HCT116 (cell line): ENCODE measurements around the gene MSMB. TPM values are rescaled to one million over a fixed set of nuclear protein-coding genes. Genes with fewer than 3 reads are reported as not detected.

Experiments
- ATAC-seq: fragments of 200-7000 bp; cut with Tn5 transposase; 2 replicates; pipeline ENCODE4 v1.9.1; 2020; ENCODE audit warnings: mild to moderate bottlenecking, moderate library complexity
- BruUV-seq: library from RNA; stranded (reverse); fragments of 400-500 nt; replicated peaks from 2 replicates; lab custom pipeline; 2021; lab: Mats Ljungman, UMichigan
- CTCF ChIA-PET: fragments of 300-600 bp; sonication (Branson Sonifier 250); formaldehyde crosslinking; loops from one replicate; lab custom pipeline; 2021; ENCODE audit warnings: antibody characterized with exemption; lab: Charles Lee
- POLR2A ChIA-PET: fragments of 300-600, 350-600 bp; sonication (Branson Sonifier 250); formaldehyde crosslinking; loops from one replicate; lab custom pipeline; 2021; ENCODE audit warnings: antibody characterized with exemption; lab: Charles Lee
- RAD21 ChIA-PET, 2 experiments: fragments of 300-600 bp; sonication (Branson Sonifier 250); formaldehyde crosslinking; loops; one replicate each; lab custom pipeline; 2023; ENCODE audit warnings: low total read pairs in 2 of 2; ENCODE audit not compliant: uncharacterized antibody in 2 of 2, unreplicated experiment in 2 of 2, low non-redundant PET in 1 of 2; lab: Charles Lee
- DNase-seq: peaks from one replicate; pipeline ENCODE4 v3.0.0-alpha.2; 2010; ENCODE audit warnings: low read depth, low spot score
- H2AFZ ChIP-seq: fragments of 200-600 bp; shearing (Covaris generic), sonication (generic); 2 replicates; pipeline ENCODE4 v1.6.1; 2017; ENCODE audit warnings: low read depth, mixed run types, mixed read lengths, antibody characterized with exemption, low read length; ENCODE audit not compliant: poor library complexity, severe bottlenecking
- H3K27ac ChIP-seq: 2 replicates; pipeline ENCODE4 v1.5.1; 2012; ENCODE audit warnings: low read depth, low read length
- H3K27me3 ChIP-seq: fragments of 200-600 bp; sonication (generic); 2 replicates; pipeline ENCODE4 v1.6.1; 2016; ENCODE audit warnings: mixed run types, low read length, mixed read lengths; ENCODE audit not compliant: insufficient read depth
- H3K36me3 ChIP-seq, 2 experiments: fragments of 200-500 bp in 1 of 2; fragments of 200-600 bp in 1 of 2; sonication (Bioruptor generic) in 1 of 2; sonication (generic) in 1 of 2; 2 replicates each; pipeline versions ENCODE4 v1.5.1 to v1.6.1; 2014 to 2016; ENCODE audit warnings: low read length in 2 of 2, inconsistent platforms in 1 of 2, mixed read lengths in 1 of 2, mixed run types in 1 of 2; ENCODE audit not compliant: insufficient read depth in 2 of 2, control insufficient read depth in 1 of 2
- H3K4me1 ChIP-seq, 2 experiments: fragments of 200-600 bp in 1 of 2; sonication (generic) in 1 of 2; 2 replicates each; pipeline versions ENCODE4 v1.5.1 to v1.6.1; 2012 to 2017; ENCODE audit warnings: low read length in 2 of 2, inconsistent platforms in 1 of 2, mild to moderate bottlenecking in 1 of 2, mixed read lengths in 1 of 2, mixed run types in 1 of 2, moderate library complexity in 1 of 2; ENCODE audit not compliant: insufficient read depth in 2 of 2, control insufficient read depth in 1 of 2
- H3K4me2 ChIP-seq: fragments of 200-600 bp; sonication (generic); 2 replicates; pipeline ENCODE4 v1.6.1; 2017; ENCODE audit warnings: mixed run types, low read length, mixed read lengths
- H3K4me3 ChIP-seq, 2 experiments: fragments of 200-600 bp in 1 of 2; sonication (generic) in 1 of 2; replicated peaks in 1 of 2; 2 replicates each; pipeline ENCODE4 v1.5.1; 2011 to 2016; ENCODE audit warnings: low read length in 2 of 2, control low read depth in 1 of 2, low read depth in 1 of 2, mild to moderate bottlenecking in 1 of 2, mixed read lengths in 1 of 2, mixed run types in 1 of 2
- H3K79me2 ChIP-seq: fragments of 200-600 bp; sonication (generic); 2 replicates; pipeline ENCODE4 v1.6.1; 2017; ENCODE audit warnings: mild to moderate bottlenecking, mixed run types, low read length, moderate library complexity, mixed read lengths; ENCODE audit not compliant: insufficient read depth
- H3K9ac ChIP-seq: fragments of 200-600 bp; sonication (generic); 2 replicates; pipeline ENCODE4 v1.6.1; 2016; ENCODE audit warnings: low read length, mixed read lengths
- H3K9me2 ChIP-seq: fragments of 200-600 bp; sonication (generic), shearing (Covaris generic); 2 replicates; pipeline ENCODE4 v1.6.1; 2017; ENCODE audit warnings: mixed run types, mild to moderate bottlenecking, moderate library complexity; ENCODE audit not compliant: insufficient read depth
- H3K9me3 ChIP-seq, 2 experiments: fragments of 200-500 bp in 1 of 2; fragments of 200-600 bp in 1 of 2; sonication (Bioruptor generic) in 1 of 2; sonication (generic) in 1 of 2; 2 replicates each; pipeline ENCODE4 v1.6.1; 2014 to 2017; ENCODE audit warnings: low read length in 2 of 2, mixed read lengths in 2 of 2, inconsistent platforms in 1 of 2, low read depth in 1 of 2, mild to moderate bottlenecking in 1 of 2, mixed run types in 1 of 2, moderate library complexity in 1 of 2; ENCODE audit not compliant: control insufficient read depth in 1 of 2, insufficient read depth in 1 of 2
- H4K20me1 ChIP-seq: fragments of 200-600 bp; sonication (generic), shearing (Covaris generic); 2 replicates; pipeline ENCODE4 v1.6.1; 2017; ENCODE audit warnings: mixed run types, mild to moderate bottlenecking, moderate library complexity; ENCODE audit not compliant: insufficient read depth
- CBX3 ChIP-seq: IDR thresholded peaks from 2 replicates; pipeline ENCODE4 v1.6.1; 2012; ENCODE audit warnings: low read depth
- CEBPB ChIP-seq: IDR thresholded peaks from 2 replicates; pipeline ENCODE4 v1.6.1; 2012; ENCODE audit warnings: low read depth
- EGR1 ChIP-seq: IDR thresholded peaks from 2 replicates; pipeline ENCODE4 v1.6.1; 2012; ENCODE audit warnings: low read depth
- ELF1 ChIP-seq: IDR thresholded peaks from 2 replicates; pipeline ENCODE4 v1.6.1; 2012; ENCODE audit warnings: low read depth, borderline replicate concordance
- EZH2 ChIP-seq: fragments of 200-600 bp; sonication (generic); IDR thresholded peaks from 2 replicates; pipeline ENCODE4 v1.6.1; 2017; ENCODE audit warnings: antibody characterized with exemption, mixed run types
- FOSL1 ChIP-seq: IDR thresholded peaks from 2 replicates; pipeline ENCODE4 v1.6.1; 2012; ENCODE audit warnings: low read depth
- JUND ChIP-seq: IDR thresholded peaks from 2 replicates; pipeline ENCODE4 v1.6.1; 2012
- POLR2A ChIP-seq: IDR thresholded peaks from 2 replicates; pipeline ENCODE4 v1.7.0; 2011; ENCODE audit warnings: borderline replicate concordance; ENCODE audit not compliant: insufficient read depth, insufficient read length; ENCODE audit errors: extremely low read depth
- POLR2AphosphoS5 ChIP-seq: IDR thresholded peaks from 2 replicates; pipeline ENCODE4 v1.6.1; 2011; ENCODE audit warnings: mild to moderate bottlenecking, low read depth, low read length, moderate library complexity
- RAD21 ChIP-seq: IDR thresholded peaks from 2 replicates; pipeline ENCODE4 v1.6.1; 2012; ENCODE audit warnings: low read depth, mild to moderate bottlenecking
- SIN3A ChIP-seq: IDR thresholded peaks from 2 replicates; pipeline ENCODE4 v1.6.1; 2012; ENCODE audit warnings: low read depth
- SP1 ChIP-seq: IDR thresholded peaks from 2 replicates; pipeline ENCODE4 v1.6.1; 2012; ENCODE audit warnings: low read depth
- SRF ChIP-seq: IDR thresholded peaks from 2 replicates; pipeline ENCODE4 v1.6.1; 2012; ENCODE audit warnings: low read depth
- YY1 ChIP-seq: IDR thresholded peaks from 2 replicates; pipeline ENCODE4 v1.6.1; 2011; ENCODE audit warnings: low read length, low read depth, moderate library complexity, mild to moderate bottlenecking; ENCODE audit not compliant: insufficient replicate concordance; ENCODE audit errors: extremely low read depth
- ZFX ChIP-seq: fragments of 450-650 bp; IDR thresholded peaks from 2 replicates; pipeline ENCODE4 v1.6.1; 2017
- ZNF274 ChIP-seq: fragments of 200-500 bp; sonication (Bioruptor generic); IDR thresholded peaks from 2 replicates; pipeline ENCODE4 v1.6.1; 2014; ENCODE audit warnings: mild to moderate bottlenecking, low read depth, low read length, inconsistent platforms
- intact Hi-C: fragments of 100-400 bp; cut with micrococcal nuclease; formaldehyde crosslinking; loops from 2 replicates; pipeline ENCODE4 v1.10.0; 2022
- total RNA-seq: library from RNA; stranded (reverse); gene quantifications from one replicate; pipeline ENCODE4 v1.2.1, GENCODE V29; 2021; ENCODE audit not compliant: unreplicated experiment
- TF ChIP-seq, protein P1 (sequence below): IDR thresholded peaks from 2 replicates; pipeline ENCODE4 v1.6.1; 2012
- TF ChIP-seq, protein P2 (sequence below), 3 experiments: fragments of 200-600 bp in 1 of 3; sonication (generic) in 1 of 3; IDR thresholded peaks in 2 of 3; conservative IDR thresholded peaks in 1 of 3; 2 replicates each; pipeline ENCODE4 v1.5.1; 2012 to 2017; ENCODE audit warnings: low read depth in 2 of 3, low read length in 2 of 3, antibody characterized with exemption in 1 of 3, borderline replicate concordance in 1 of 3, control low read depth in 1 of 3, mild to moderate bottlenecking in 1 of 3, mixed read lengths in 1 of 3, mixed run types in 1 of 3, moderate library complexity in 1 of 3; ENCODE audit not compliant: insufficient read depth in 1 of 3
- TF ChIP-seq, protein P3 (sequence below): IDR thresholded peaks from 2 replicates; pipeline ENCODE4 v1.6.1; 2012
- TF ChIP-seq, protein P4 (sequence below): IDR thresholded peaks from 2 replicates; pipeline ENCODE4 v1.6.1; 2012; ENCODE audit warnings: low read depth

The MSMB gene
- total RNA-seq, 1 experiment from 2014 or later: not detected

DNA sequence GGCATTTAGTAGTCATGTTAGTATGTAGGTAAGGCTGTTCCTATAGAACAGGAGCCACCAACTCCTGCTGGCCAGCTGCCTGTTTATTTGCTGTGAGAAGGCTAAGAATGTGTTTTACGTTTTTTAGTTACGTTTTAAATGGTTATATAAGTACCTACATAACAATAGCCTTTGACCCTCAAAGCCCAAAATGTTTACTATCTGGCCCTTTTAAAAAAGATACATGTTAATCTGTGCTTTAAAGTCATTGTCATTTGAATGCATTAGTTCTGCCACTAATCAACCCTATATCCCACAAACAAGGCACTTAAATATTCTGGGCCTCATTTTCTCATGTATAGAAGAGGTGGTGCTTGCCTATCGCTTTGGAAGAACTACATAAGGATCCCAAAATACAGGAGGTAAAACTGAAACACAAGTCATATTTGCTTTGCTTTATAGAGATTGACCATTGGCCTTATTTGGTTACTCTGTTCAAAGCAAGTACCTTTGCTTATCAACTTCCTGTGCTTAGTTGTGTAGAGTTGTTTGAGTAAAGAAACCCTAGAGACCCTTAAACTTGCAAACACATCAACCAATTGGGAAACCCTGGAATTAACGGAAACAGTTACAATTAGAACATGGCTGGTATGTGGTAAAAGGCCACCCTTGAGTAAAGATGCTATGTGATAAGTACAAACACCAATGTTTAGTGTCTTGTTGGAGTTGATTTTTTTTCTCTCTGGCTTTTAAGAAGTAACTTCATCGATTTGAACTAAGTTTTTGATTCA lies 47.9 kb downstream of the MSMB start:
- Histone ChIP-seq H4K20me1 (peaks cover 8% of the 10 kb centered on the region; the same call in 1 of the 2 replicates), H3K9me2 (no peaks in the 10 kb centered on the region), H3K9ac (no peak overlapping the region), H3K4me1 (no peaks in the 10 kb centered on the region), H3K27ac (no peak overlapping the region), H3K9me3 (no peaks in the 10 kb centered on the region), H3K4me3 (no peak overlapping the region), H2AFZ (no peak overlapping the region), H3K27me3 (no peaks in the 10 kb centered on the region), H3K36me3 (peaks cover 15 to 50% of the 10 kb centered on the region in 2 experiments), H3K4me2 (no peak overlapping the region), H3K79me2 (peaks cover 54% of the 10 kb centered on the region)
- CTCF ChIA-PET: no interaction called here
- DNase-seq: no peak
- no peak for TF ChIP-seq FOSL1
- TF ChIP-seq ZFX: no peak
- TF ChIP-seq SP1: no peak
- TF ChIP-seq ELF1: no peak
- TF ChIP-seq SRF: no peak
- TF ChIP-seq, protein P1, sequence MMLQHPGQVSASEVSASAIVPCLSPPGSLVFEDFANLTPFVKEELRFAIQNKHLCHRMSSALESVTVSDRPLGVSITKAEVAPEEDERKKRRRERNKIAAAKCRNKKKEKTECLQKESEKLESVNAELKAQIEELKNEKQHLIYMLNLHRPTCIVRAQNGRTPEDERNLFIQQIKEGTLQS: no peak
- TF ChIP-seq POLR2AphosphoS5: no peak
- TF ChIP-seq EGR1: no peak
- TF ChIP-seq, protein P2, sequence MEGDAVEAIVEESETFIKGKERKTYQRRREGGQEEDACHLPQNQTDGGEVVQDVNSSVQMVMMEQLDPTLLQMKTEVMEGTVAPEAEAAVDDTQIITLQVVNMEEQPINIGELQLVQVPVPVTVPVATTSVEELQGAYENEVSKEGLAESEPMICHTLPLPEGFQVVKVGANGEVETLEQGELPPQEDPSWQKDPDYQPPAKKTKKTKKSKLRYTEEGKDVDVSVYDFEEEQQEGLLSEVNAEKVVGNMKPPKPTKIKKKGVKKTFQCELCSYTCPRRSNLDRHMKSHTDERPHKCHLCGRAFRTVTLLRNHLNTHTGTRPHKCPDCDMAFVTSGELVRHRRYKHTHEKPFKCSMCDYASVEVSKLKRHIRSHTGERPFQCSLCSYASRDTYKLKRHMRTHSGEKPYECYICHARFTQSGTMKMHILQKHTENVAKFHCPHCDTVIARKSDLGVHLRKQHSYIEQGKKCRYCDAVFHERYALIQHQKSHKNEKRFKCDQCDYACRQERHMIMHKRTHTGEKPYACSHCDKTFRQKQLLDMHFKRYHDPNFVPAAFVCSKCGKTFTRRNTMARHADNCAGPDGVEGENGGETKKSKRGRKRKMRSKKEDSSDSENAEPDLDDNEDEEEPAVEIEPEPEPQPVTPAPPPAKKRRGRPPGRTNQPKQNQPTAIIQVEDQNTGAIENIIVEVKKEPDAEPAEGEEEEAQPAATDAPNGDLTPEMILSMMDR (IDR thresholded peaks at IDR 0.05 in 2 of 3, conservative IDR thresholded peaks at IDR 0.05 in 1 of 3; ENCODE audit: borderline replicate concordance in 1 of 3, insufficient read depth in 1 of 3, low read depth in 2 of 3, low read length in 2 of 3): no peak
- no peak for TF ChIP-seq YY1
- TF ChIP-seq, protein P3, sequence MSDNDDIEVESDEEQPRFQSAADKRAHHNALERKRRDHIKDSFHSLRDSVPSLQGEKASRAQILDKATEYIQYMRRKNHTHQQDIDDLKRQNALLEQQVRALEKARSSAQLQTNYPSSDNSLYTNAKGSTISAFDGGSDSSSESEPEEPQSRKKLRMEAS: no peak
- no peak for TF ChIP-seq CBX3
- no peak for TF ChIP-seq JUND
- TF ChIP-seq CEBPB: no peak
- TF ChIP-seq, protein P4, sequence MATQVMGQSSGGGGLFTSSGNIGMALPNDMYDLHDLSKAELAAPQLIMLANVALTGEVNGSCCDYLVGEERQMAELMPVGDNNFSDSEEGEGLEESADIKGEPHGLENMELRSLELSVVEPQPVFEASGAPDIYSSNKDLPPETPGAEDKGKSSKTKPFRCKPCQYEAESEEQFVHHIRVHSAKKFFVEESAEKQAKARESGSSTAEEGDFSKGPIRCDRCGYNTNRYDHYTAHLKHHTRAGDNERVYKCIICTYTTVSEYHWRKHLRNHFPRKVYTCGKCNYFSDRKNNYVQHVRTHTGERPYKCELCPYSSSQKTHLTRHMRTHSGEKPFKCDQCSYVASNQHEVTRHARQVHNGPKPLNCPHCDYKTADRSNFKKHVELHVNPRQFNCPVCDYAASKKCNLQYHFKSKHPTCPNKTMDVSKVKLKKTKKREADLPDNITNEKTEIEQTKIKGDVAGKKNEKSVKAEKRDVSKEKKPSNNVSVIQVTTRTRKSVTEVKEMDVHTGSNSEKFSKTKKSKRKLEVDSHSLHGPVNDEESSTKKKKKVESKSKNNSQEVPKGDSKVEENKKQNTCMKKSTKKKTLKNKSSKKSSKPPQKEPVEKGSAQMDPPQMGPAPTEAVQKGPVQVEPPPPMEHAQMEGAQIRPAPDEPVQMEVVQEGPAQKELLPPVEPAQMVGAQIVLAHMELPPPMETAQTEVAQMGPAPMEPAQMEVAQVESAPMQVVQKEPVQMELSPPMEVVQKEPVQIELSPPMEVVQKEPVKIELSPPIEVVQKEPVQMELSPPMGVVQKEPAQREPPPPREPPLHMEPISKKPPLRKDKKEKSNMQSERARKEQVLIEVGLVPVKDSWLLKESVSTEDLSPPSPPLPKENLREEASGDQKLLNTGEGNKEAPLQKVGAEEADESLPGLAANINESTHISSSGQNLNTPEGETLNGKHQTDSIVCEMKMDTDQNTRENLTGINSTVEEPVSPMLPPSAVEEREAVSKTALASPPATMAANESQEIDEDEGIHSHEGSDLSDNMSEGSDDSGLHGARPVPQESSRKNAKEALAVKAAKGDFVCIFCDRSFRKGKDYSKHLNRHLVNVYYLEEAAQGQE: no peak
- TF ChIP-seq POLR2A: no peak
- no peak for TF ChIP-seq SIN3A
- no peak for TF ChIP-seq RAD21
- TF ChIP-seq EZH2: no peak
- no peak for TF ChIP-seq ZNF274
- RAD21 ChIA-PET: no interaction called here
- intact Hi-C loops: no loop called here
- POLR2A ChIA-PET: no interaction called here
- BruUV-seq: no TSS peak
- no peak for ATAC-seq
